Kidney epithelial cell (primary cell): Measurements from ENCODE around the gene JAK1. TPM values are rescaled to one million over a fixed set of nuclear protein-coding genes. Genes with fewer than 3 reads are reported as not detected.

Experiments
- DNase-seq: peaks from one replicate; pipeline ENCODE4 v3.0.0-alpha.2; 2010; ENCODE audit warnings: low read depth
- H3K27me3 ChIP-seq: 2 replicates; pipeline ENCODE4 v1.6.0; 2011; ENCODE audit warnings: low read length; ENCODE audit not compliant: control insufficient read depth, insufficient read depth
- H3K36me3 ChIP-seq: 2 replicates; pipeline ENCODE4 v1.5.1; 2011; ENCODE audit warnings: low read length; ENCODE audit not compliant: control insufficient read depth, insufficient read depth
- H3K4me3 ChIP-seq: 2 replicates; pipeline ENCODE4 v1.5.1; 2011; ENCODE audit warnings: low read depth, mild to moderate bottlenecking, control low read depth, low read length
- total RNA-seq: library from RNA; depleted of rRNA; stranded (reverse); fragments of >200 nt; gene quantifications from 2 replicates; pipeline ENCODE4 v1.2.3, GENCODE V29; 2015
- TF ChIP-seq, protein P1 (sequence below): IDR thresholded peaks from 2 replicates; pipeline ENCODE4 v1.5.1; 2011; ENCODE audit warnings: mild to moderate bottlenecking, moderate library complexity, low read length, control low read depth, inconsistent platforms; ENCODE audit not compliant: insufficient read depth, poor library complexity, severe bottlenecking

The JAK1 gene
- total RNA-seq, 1 donor from 2014 or later: 138 TPM

DNA sequence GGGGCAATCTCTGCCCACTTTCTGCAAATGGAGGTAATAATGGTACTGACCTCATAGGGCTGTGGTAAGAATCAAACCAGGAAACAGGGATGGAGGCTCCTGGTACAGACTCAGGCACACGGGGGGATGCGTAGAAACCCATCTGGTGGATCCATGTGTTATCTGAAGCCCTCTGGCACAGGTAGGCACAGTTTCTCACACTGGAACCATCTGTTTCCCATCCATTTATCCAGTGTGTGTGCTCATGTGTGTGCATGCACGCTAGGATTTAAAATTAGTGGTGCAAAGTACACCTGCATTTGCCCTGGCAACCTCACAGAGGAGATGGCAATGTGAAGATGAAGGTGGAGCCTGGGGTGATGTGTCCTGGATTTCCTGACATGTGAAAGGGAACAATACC lies 118.2 kb downstream of the JAK1 start:
- H3K36me3 ChIP-seq: peaks cover 5% of the 10 kb centered on the region
- H3K27me3 ChIP-seq: no peaks in the 10 kb centered on the region
- TF ChIP-seq, protein P1, sequence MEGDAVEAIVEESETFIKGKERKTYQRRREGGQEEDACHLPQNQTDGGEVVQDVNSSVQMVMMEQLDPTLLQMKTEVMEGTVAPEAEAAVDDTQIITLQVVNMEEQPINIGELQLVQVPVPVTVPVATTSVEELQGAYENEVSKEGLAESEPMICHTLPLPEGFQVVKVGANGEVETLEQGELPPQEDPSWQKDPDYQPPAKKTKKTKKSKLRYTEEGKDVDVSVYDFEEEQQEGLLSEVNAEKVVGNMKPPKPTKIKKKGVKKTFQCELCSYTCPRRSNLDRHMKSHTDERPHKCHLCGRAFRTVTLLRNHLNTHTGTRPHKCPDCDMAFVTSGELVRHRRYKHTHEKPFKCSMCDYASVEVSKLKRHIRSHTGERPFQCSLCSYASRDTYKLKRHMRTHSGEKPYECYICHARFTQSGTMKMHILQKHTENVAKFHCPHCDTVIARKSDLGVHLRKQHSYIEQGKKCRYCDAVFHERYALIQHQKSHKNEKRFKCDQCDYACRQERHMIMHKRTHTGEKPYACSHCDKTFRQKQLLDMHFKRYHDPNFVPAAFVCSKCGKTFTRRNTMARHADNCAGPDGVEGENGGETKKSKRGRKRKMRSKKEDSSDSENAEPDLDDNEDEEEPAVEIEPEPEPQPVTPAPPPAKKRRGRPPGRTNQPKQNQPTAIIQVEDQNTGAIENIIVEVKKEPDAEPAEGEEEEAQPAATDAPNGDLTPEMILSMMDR: no peak
- H3K4me3 ChIP-seq: no peak overlapping the region
- no peak for DNase-seq

DNA sequence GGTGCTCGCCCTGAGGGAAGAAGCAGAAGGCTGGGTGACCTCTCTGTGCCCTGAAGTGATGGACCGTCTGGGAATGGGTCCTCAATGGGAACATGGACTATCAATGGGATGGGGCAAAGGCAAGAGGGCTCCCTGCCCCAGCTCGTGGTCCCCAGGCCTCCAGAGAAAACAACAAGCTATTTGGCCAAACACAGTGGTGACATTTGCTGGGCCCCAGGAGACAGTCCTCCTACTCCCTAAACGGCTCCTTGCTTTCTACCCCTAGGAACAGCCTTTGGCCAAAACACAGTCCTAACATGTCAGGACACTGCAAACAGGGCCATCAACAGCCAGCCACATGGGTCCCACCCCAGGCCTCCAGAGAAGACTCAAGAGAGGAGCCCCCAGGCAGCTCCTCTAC lies 118.7 kb downstream of the JAK1 start:
- Histone ChIP-seq H3K27me3 (no peaks in the 10 kb centered on the region), H3K36me3 (peaks cover 5% of the 10 kb centered on the region), H3K4me3 (no peak overlapping the region)
- no peak for DNase-seq
- TF ChIP-seq, protein P1: no peak

DNA sequence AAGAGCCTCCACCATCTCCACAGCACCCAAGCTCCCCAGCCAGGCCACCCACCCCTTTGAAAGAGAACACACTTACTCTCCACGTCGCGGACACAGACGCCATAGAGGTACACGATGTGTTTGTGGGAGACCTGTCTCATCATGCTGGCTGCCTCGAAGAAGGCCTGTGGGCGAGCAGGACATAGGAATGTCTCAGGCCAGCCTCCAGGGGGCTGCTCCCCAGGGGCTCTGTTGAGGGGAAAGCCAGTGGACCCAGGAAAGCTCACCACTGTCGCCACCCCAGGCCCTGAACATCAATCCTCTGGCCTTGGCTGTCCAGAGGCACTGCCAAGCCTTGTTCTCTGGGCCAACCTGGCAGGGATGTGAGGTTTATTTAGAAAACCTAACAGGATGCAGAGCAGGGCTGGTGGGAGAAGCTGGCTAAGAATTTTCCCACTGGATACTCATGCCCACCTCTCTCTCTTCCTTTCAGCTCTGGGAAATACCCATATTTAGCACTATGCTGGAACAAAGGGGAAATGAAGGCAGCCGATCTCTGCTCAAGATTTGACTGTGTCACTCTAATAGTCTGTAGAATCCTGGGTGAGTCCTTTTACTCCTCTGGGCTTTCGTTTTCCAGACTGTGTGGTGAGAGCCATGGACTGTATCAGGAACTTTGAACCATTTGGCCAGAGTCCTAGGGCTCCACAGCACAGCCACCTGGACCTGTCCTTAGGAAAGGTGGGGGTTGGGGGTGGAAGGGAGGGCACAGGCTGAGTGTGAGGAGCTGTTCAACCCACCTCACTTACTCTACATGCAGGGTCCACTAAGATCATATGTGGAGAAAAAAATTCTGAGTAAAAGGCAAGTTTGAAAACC lies 119.5 kb downstream of the JAK1 start:
- no peaks in the 10 kb centered on the region for H3K27me3 ChIP-seq
- H3K36me3 ChIP-seq: peaks cover 5% of the 10 kb centered on the region
- no peak overlapping the region for H3K4me3 ChIP-seq
- TF ChIP-seq, protein P1: no peak
- DNase-seq: no peak

DNA sequence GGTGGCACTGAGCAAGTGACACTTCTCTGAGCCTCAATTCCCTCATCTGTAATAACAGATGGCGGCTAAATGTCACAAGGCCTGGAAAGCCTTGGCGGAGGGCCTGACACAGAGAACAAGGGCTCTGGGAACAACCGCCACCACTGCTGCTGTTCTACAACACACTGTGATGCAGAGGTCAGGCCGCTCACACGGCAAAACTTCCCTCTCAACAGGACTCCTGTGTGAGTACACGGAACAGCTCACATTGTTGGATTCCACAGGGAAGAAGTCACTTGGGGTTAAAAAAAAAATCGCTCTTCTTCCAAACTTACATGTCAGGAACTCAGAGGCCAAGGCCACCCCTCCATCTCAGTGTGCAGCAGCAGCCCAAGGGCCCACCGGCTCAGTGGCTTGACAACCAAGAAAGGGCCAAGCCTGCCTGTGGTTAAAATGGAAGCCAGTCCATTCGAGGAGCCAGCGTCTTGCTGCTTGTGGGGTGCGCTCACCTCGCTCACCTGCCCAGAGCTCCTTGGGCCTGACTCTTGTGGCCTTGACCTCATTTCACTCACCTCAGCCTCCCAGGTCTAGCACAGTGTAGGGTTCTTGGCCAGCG lies 120.4 kb downstream of the JAK1 start:
- Histone ChIP-seq H3K4me3 (no peak overlapping the region), H3K27me3 (no peaks in the 10 kb centered on the region), H3K36me3 (peaks cover 5% of the 10 kb centered on the region)
- TF ChIP-seq, protein P1: no peak
- DNase-seq: no peak

DNA sequence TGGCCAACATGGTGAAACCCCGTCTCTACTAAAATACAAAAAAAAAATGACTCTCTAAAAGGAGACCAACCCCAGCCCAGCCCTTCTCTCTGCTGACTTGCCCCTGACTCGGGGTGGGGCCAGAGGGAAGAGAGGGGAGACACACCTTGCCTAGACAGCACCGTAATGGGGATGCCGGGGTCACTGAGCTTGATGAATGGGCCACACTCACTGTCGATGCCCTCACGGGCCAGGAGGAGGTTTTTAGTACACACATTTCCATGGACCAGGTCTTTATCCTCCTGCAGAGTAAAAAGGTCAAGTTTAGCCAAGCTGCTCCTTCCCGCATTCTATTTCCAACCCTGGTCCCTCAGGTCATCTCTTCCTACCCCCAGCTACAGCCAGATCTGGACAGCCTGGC lies 121.7 kb downstream of the JAK1 start:
- H3K4me3 ChIP-seq: no peak overlapping the region
- TF ChIP-seq, protein P1: no peak
- peaks cover 5% of the 10 kb centered on the region for H3K36me3 ChIP-seq
- DNase-seq: no peak
- no peaks in the 10 kb centered on the region for H3K27me3 ChIP-seq
